Measurements from ENCODE around the gene FAM32A.

FAM32A gene

DNA sequence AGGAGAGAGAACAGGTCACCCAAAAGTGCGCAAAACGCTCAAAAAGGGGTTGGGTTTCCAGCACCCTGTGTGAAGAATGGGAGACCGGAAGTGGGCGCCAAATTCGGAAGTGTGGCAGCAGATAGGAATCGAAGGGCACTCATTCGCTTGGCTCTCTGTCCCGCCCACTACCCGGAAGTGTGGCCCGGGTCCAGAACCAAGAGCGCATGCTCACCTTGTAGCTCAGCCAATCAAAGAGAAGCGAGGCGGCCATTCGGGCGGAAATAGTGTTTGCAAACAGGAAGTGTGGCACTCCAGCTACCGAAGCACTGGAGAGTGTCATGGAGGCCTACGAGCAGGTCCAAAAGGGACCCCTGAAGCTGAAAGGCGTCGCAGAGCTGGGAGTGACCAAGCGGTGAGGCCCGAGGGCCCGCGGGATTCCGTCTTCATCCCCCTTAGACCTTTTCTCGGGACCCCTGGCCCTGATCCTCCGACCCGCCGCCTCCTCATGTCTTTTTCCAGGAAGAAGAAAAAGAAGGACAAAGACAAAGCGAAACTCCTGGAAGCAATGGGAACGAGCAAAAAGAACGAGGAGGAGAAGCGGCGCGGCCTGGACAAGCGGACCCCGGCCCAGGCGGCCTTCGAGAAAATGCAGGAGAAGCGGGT is at the start of gene FAM32A:
Gene FAM32A (plus strand): TSS at position 288 of the 645 bp plus-strand sequence. CDS start 33 bp downstream, at position 321.
- DNase-seq (ENCODE audit: low read depth), result peak; percentile 96

- DNase-seq (ENCODE audit: low read depth), result no peak
Observed at GRCh38 chr19:16135430-16136127, 49.6 kb upstream of the FAM32A start.

GRCh38 chr19:16136185-16136999 is 48.8 kb upstream of the FAM32A start:
- DNase-seq (ENCODE audit: low read depth), result no peak

DNA sequence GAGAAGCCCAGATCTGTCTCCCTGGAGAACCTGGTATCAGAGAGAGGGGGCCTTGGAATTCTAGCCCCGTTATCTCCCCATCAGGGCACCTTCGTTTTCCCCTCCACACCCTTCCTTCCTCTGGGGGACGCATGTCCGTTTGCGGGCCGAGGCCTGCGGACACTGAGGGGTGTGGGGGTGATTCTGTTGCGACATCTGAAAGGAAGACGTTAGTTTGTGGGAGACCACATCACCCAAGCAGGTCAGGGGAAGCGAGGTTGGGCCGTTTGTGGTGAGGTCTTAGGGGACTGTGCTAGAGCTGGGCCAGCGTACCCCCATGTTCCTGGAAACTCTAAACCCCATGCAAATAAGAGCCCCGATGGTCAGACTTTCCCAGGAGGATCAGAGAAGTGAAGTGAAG is 45.5 kb upstream of the FAM32A start:
- no peak for DNase-seq (ENCODE audit: low read depth)

GRCh38 chr19:16141043-16141442 is 44.2 kb upstream of the FAM32A start:
- DNase-seq (ENCODE audit: low read depth), result no peak

DNA sequence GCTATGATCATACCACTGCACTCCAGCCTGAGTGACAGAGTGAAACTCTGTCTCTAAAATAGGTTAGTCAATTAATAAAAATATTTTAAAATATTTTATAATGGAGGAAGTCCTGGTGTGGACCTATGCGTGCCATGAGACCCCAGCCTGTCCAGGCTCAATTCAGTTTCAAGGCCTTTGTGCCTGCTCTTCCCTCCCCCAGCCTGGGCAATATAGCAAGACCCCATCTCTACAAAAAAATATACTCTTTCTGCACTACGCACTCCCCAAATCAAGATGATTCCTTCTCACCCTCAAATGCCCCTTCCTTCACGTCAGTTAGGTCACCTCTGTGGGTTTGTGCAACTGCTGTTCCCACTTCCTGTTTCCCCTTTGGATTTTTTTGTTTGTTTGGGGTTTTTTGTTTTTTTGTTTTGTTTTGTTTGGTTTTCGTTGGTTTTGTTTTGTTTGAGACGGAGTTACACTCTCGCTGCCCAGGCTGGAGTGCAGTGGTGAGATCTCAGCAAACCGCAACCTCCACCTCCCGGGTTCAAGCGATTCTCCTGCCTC is 43.1 kb upstream of the FAM32A start:
- DNase-seq (ENCODE audit: low read depth), result no peak

DNA sequence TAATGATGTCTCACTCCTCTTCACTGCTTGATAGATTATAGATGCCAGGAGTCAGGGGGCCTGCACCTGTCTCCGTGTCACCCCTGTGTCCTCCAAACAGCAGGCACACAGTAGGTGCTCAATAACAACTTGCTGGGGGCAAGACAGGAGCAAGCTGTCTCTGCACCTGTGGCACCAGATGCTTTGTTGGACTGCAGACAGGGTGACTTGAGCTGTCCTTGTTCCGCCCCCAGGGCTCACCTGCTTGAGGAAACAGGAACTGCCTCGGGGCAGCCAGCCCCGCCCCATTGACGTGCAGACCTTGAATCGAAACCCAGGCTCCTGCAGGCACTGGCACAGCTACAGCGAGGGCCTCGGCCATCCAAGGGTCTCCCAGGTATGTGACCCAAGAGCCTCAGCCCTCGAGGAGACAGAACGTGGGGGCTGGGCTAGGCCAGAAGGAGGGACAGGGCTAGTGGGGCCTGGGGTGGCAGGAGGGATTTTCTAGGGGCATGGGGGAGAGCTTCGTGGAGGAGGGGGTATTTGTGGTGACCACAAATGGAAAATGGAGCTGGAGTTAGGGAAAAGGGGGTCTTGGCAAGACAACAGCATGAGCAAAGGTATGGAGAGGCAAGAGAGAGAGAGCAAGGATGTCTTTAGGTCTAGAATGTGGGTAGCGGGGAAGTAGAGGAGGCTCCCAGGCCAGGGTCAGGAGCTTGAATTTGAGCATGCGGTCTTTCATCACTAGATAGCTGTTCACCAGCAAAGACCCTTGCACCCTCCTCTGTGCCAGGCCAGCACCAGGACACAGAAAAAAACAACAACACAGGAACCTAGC is 41.6 kb upstream of the FAM32A start, which contains the start of gene HSH2D:
Gene HSH2D (plus strand): TSS at position 287 of the 817 bp plus-strand sequence. CDS start 5,066 bp downstream, outside the sequence.
- no peak for DNase-seq (ENCODE audit: low read depth)

DNA sequence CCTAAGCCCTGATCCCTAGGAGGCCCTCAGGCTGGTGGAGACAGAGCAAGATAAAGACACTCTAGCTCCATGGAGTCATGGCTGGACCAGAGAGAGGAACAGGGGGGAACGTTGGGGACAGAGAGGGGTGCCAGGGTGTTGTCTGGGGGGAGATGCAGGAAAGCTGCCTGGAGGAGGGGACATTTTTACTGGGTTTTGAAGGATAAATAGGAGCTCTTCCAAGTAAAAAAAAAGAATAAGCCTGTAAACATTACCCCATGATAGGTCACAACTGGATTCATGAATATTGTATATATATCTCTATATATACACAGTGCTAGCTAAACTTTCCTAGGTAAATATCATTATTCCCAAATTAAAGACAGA is 41.0 kb upstream of the FAM32A start:
- DNase-seq (ENCODE audit: low read depth), result no peak

- no peak for DNase-seq (ENCODE audit: low read depth)
Observed at GRCh38 chr19:16146112-16146511, 39.1 kb upstream of the FAM32A start.

- DNase-seq (ENCODE audit: low read depth), result no peak
Observed at GRCh38 chr19:16148443-16149229, 36.6 kb upstream of the FAM32A start.

- DNase-seq (ENCODE audit: low read depth), result no peak
Observed at GRCh38 chr19:16153582-16154336, 31.5 kb upstream of the FAM32A start.

GRCh38 chr19:16154557-16154956 is 30.7 kb upstream of the FAM32A start:
- DNase-seq (ENCODE audit: low read depth), result no peak

- DNase-seq (ENCODE audit: low read depth), result no peak
Observed at GRCh38 chr19:16155128-16155527, 30.1 kb upstream of the FAM32A start.

DNA sequence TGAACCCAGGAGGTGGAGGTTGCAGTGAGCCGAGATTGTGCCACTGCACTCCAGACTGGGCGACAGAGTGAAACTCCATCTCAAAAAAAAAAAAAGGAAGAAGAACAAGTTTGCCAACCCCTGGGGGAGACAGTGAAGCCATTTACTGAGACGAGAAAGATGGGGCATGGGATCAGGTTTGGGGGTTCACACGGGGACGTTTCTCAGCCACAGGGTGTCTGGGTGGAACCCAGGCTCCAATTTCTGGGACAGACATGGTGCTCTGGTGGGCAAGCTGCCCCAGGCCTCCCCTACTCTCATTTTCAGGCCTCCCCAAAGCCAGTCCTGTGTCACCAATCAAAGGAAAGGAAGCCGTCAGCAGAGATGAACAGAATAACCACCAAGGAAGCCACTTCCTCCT is 28.3 kb upstream of the FAM32A start:
- no peak for DNase-seq (ENCODE audit: low read depth)

- DNase-seq (ENCODE audit: low read depth), result no peak
Observed at GRCh38 chr19:16157601-16158000, 27.6 kb upstream of the FAM32A start.

DNA sequence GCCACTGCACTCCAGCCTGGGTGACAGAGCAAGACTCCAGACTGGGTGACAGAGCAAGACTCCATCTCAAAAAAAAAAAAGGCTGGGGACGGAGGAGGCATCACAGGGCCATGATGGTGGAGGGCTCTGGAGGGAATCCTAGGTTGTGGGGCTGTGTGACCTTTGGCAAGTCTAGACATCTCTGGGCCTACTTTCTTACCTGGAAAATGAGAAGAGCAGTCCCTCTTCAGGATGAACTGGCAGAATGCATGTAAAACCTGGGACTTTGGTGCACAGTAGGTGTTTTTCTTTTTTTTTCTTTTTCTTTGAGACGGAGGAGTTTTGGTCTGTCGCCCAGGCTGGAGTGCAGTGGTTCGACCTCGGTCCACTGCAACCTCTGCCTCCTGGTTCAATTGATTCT is 25.6 kb upstream of the FAM32A start:
- no peak for DNase-seq (ENCODE audit: low read depth)

DNA sequence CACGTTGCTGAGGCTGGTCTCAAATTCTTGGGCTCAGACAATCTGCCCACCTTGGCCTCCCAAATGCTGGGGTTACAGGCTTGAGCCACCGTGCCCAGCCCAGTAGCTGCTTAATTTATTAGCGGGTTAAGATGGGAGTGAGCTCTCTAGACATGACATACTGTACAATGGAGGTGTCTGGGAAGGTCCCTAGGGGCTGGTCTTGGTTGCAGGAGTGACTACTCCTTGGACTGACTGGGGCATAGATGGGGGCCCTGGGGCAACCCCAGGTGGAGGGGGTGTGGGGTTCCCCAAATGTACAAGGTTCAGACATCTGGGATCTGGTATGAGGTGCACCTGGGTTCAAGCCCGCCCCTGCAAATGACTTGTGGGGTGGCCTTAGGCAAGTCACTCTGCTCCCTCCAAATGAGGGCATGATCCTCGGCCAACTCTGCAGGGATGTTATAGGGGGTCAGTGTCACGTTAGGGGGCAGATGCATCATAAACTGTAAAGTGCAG is 24.7 kb upstream of the FAM32A start:
- no peak for DNase-seq (ENCODE audit: low read depth)

- DNase-seq (ENCODE audit: low read depth), result no peak
Observed at GRCh38 chr19:16160943-16161560, 24.2 kb upstream of the FAM32A start.

GRCh38 chr19:16161840-16162239 is 23.4 kb upstream of the FAM32A start:
- DNase-seq (ENCODE audit: low read depth), result no peak

Measured in GM04503 (cell line).